IPS-NIHi7 (cell line): Measurements from ENCODE around the gene AKAP1.
A peak's percentile ranks its signal among the peaks of the same experiment; 100 is the strongest.

Experiments used
- DNase-seq: peaks from one replicate; pipeline ENCODE4 v3.0.0; 2012; ENCODE audit warnings: mixed read lengths; ENCODE audit errors: extremely low spot score

The AKAP1 gene

DNA sequence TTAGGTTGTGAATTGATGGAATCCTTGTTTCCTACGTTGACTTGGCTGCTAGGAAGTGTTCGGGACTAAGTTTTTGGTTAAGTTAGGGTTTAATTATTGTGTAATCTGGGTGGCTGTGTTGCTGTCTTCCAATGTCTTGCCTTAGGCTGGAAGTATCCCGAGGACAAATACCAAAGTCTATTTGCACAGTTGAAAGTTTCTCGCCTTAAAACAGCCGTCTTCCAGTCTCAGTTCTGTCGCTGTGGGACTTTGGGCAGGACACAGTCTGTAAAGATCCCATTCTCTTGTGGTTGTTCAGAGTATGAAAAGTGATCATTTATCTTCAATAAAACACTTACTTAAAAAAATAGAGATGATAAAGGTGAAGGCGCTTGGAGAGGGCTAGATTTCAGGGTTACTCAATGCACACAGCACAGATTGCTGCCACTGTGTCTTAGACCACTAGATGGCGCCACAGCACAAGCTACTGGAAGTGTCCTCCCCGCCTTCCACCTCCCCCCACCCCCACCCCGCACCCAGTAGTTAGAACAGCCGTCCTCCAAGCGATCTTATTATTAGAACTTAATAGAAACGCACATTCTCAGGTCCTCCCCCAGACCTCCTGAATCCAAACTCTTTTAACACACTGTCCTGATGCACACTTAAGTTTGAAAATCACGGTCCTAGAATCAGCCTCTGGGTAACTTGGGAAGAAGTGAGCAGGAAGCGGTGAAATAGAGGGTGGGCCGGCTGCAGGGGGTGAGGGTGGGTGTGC, 45.8 kb downstream of the AKAP1 start:
- DNase-seq, result peak; percentile 92

DNA sequence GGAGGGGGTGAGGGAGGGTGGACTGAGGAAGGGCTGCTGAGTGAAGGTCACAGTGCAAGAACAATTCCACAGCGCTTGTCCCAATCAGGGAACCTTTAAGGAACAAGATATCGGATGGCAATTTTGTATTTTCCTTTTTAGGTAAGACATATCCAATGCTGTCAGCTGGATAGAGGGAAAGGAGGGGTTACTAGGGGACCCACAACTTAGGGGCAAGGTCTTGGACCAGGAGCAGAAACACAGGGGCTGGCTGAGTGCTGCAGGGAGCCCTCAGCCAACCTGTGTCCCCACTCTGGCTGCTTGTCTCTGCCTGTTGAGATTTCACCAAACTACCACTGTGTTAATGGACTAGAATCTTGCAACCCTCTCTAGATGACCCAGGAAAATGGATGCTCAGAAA, 47.6 kb downstream of the AKAP1 start:
- DNase-seq, result no peak

DNA sequence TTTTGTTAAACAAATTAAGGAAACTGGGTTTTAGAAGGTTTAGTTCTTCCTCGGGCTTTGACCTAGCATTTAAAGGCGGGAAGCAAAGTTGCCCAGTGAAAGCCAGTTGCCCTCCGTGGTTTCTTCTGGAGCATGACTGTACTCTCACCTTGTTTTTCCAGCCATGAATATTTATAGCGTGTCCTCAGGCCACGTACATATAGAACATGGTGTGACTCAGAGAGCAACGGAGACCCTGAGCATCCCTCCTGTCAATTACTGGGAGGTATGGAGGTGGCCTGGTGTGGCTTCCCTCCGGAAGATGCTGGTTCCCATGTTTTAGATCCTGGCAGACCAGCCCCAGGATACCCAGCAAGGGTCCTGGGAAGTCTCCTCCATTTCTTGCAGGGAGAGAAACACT, 48.4 kb downstream of the AKAP1 start:
- no peak for DNase-seq

DNA sequence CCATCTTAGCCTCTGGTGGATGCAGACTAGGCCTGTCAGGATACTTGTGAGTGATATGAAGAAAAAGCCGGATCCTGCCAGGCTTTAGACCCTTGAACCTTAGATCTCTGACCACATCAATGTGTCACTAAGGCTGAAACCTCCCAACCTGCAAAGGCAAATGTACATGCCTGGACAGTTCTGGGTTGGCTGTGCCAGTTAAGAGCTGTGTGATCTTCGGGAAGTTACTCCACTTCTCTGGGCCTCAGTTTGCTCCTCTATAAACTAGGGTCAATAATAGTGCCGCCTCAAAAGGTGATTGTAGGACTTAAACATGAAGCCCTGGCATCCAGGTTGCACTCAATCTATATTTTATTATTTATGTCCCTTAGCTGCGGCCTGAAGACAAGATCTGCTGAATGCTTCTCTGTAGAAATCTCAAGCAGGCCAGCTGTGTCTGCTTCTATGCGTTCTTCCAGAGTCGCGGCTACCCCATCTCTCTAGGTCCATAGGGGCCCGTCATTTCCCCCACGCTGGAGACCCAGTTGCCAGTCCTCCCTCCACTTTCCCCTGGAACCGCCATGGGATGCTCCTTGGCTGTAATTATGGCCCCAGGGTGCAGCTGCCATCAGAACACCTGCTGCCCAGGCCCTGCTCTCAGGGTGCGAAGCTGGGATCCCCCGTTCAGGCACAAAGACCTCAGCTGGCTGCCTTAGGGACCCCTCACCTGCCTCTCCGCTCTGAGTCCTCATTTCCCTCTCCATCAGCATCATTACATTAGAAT, 50.2 kb downstream of the AKAP1 start:
- no peak for DNase-seq

DNA sequence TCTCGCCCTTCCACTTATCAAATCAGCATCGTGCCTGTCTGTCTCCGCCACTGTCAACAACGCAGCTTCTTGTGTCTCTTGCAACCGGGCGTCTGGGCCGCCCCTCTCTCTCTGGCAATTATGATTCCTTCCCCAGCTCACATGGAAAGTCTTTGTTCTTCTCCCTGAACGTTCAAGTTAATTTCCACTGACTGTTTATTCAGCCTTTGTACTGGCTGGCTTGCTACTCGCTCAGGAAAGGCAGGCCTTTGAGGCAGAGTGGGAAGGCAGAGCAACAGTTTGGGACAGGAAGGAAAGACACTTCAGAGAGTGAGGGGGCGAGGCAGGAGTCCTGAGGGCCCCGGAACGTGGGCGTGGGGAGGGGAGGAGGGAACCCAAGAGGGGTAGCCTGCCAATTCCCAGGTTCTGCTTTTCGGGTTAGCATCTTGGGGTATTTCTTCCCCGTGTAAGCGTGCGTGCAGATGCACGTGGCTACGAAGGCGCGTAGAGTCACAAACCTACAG, 50.8 kb downstream of the AKAP1 start:
- no peak for DNase-seq

DNA sequence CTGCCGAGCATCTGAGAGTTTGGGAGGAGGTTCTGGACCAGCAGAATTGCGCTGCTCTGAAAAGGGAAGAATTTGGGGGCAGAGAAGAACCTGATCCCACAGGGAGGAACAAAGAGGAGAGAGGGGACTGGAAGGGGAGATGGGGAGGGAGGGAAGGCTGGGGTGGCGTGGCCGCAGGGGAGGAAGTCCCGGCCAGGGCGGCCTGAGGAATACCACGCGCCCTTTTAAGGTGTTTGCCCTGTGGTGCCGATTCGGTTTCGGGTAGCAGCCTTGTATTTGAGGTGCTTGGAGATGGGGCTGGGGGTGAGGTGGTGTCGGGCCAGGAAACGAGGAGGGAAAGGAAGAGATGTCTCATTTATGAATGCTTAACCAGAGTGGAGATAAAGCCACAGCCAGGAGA, 51.3 kb downstream of the AKAP1 start:
- DNase-seq, result no peak

DNA sequence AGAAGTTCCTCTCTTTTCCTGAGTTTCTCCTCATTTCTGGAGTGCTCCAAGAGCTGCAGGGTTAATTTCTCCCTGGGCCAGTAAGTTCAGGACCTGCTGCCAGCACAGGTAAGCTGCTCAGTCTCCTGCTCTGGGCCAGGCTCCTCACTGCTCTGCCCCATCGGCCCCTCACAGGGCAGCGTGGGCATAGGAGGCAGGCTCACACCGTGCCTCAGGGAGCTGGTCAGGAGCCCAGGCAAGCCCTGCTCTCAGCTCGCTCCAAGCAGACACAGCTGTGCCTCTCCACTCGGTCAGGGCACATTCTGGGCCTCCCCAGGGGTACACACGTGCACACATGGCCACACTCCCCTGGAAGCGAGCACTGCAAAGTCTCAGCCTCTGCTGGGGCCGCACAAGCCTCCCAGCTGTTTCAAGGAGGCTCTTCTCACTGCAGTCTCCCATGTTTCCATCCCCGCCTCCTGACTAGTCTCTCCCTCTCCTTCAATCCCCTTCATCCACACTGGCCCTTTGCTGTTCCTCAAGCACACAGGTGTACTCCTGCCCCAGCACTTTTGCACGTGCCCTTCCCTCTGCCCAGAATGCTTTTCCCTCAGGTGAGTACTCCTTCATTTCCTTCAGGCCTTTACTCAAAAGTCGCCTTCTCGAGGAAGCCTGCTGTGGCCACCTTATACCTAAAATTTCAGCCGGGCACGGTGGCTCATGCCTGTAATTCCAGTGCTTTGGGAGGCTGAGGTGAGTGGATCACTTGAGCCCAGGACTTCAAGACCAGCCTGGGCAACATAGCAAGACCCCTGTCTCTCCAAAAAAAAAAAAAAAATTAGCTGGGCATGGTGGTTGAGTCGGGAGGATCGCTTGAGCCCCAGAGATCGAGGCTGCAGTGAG, 53.2 kb downstream of the AKAP1 start:
- DNase-seq, result no peak

DNA sequence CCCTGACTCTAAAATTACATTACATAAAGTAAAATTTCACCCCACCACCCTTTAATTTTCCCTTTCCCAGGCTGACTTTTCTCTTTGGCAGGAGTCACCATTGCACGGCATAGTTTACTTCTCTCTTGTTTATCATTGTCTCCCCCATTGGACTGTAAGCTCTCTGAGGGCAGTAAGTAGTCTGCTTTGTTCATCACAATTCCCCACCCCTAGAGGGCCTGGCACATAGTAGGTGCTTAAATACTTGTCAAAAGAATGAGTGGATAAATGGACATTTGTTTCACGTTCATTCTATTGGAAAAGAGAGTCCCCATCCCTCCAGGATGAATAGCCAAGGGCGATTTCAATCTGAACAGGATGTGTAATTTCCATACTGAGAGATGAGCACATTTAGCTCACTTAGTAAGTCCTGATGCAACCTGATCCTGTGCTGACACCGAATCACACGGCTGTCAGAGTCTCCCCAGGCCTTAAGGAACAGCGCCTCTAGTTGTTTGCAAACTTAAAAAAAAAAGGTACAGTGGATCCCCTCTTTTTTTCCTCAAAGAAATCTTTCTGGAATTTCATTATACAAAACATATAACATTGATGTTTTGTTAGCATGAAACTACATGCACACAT, 54.0 kb downstream of the AKAP1 start:
- DNase-seq, result no peak

DNA sequence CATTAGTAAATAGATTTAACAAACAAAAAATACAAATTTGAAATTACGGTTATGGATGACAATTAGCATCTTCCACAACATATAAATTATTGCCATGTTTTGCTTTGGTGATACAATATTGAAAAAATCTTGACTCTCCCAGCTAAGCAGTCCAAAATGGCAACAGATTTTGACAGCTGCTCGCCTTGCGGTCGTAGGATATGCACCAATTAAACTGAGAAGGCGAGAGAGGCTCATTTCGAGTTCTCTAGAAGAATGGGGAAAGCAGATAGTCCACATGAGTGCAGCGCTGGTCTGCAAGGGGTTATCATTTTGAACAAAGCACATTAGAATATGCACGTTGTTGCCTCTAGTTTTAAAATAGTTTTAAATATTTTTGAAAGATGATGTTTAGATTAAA, 55.3 kb downstream of the AKAP1 start:
- DNase-seq, result no peak

DNA sequence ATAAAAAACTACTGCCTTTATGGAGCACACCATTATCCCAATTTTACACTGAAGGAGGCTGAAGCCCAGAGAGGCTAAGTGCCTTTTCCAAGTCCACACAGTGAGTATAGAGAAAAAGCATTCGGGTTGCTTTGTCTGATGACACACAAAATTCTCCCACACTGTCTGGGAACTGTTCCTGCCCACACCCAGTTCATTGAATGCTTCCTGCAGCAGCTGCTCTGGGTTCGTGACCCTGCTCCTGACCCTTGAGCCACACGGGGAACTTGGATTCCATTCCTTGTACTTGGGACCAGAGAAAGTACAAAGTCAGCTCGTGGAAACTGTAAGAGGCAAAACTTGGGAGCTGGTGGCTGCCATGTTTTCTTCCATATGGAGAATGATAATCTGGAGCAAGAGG, 57.9 kb downstream of the AKAP1 start:
- no peak for DNase-seq

DNA sequence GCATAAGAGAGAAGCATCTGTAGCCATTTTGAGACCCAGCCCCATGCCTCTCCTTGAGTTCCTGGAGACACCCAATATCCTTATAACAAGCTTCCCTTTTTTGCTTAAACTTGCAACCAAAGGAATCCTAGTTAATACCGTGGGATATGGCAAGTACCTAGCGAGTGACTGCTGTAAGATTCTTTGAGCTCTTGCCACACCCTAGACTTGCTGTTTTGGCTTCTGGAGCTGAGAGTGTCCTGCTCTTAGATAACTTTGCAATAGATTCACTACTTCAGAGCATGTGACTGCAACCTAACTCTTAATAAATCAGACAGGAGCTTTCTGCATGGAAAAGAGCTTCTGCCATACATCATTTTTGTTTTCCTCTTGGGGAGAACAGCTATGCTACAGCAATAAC, 58.3 kb downstream of the AKAP1 start:
- no peak for DNase-seq

DNA sequence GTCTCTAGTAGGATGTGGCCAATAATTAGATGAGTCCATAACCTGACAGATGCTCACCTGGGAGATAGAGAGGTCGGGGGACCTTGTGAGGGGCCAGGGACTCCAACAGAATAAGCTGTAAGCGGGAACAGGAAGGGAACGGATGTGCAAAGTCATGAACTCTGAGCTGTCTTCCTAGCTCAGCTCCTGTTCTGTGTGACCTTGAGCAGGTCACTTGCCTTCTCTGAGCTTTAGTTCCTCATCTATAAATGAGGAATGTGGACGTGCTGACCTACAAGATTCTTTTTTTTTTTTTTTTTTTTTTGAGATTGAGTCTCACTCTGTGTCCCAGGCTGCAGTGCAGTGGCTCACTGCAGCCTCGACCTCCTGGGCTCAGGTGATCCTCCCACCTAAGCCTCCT, 58.9 kb downstream of the AKAP1 start:
- no peak for DNase-seq

DNA sequence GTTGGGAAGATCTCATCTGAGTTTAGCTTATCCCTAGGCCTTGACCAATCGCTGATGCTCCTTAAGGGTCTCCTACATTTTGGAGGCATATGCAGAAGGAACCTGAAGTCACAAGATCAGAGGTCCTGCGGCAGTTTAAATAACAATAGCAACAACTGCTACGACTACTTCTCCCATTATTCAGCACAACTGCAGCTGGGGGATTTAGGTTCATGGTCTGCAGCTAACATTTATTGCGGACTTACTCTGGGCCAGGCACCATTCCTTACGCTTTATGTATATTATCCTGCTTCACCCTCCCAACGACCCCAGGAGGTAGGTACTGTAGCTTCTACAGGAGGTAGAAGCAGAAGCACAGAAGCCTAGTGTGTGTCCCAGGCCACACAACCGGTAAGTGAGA, 59.5 kb downstream of the AKAP1 start:
- DNase-seq, result no peak

DNA sequence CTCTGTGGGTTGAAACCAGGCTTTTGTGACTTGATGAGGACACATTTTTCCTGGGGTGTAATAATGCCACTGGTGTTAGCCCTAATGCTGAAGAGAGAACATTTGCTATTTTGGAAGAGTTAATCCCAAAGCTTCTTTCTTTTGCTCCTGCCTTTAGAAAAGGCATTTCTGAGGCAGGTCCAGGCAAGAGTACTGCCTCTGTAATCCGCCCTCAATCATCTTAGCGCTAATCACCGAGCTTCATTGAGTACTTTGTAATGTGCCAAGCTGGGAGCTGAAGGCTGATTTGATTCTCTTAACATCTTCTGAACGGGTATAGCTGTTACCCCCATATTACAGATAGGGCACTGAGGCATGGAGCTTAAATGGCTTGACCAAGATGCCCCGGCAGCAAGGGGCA, 60.3 kb downstream of the AKAP1 start:
- no peak for DNase-seq

DNA sequence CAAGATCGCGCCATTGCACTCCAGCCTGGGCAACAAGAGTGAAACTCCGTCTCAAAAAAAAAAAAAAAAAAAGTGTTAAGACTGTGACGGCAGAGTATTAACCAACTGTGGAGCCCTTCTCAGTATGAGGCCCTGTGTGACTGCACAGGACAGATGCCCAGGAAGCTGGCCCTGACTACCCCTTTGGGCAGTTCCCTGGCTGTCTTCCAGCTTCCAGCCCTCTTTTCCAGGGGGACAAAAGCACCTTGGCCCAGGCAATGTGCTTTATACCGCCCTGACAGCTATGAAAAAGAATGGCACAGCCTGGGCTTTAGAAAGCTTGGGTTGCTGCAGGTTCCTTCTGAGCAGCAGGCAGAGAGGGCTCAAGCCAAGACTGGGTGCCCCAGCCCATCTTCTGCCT, 61.2 kb downstream of the AKAP1 start:
- no peak for DNase-seq

DNA sequence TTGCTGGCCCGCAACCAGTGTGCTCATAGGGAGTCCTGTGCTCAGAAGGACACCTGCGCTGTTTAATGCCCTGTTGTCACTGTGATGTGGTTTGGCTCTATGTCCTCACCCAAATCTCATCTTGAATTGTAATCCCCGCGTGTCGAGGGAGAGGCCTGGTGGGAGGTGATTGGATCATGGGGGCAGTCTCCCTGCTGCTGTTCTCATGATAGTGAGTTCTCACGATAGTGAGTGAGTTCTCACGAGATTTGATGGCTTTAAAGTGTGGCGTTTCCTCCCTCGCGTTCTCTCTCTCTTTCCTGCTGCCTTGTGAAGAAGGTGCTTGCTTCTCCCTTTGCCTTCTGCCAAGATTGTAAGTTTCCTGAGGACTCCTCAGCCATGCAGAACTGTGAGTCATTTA, 66.8 kb downstream of the AKAP1 start:
- DNase-seq, result no peak

DNA sequence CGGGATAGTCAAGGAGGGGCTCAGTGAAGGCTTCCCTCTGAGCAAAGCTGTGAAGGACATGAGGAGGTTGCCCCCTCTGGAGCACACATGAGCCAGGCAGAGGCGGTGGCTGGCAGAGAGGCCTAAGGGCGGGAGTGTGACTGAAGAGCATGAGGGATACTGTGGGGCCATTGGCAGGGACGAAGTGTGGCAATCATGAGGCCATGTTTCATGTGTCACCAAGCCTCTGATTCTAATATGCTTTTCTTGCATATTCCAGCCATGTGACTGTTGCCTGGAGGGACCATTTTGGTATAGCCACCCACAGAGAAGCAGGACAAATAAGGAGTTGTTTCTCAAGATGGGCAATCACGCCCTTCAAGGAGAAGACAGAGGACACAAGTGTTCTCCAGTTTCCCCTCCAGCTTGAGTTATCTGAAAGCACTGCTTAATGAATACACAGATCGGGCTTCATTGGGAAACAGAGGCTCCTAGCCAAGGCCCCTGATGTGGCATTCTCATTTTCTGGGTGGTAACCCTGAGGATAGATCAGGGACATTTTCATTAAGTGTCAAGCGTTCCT, 68.0 kb downstream of the AKAP1 start:
- no peak for DNase-seq

DNA sequence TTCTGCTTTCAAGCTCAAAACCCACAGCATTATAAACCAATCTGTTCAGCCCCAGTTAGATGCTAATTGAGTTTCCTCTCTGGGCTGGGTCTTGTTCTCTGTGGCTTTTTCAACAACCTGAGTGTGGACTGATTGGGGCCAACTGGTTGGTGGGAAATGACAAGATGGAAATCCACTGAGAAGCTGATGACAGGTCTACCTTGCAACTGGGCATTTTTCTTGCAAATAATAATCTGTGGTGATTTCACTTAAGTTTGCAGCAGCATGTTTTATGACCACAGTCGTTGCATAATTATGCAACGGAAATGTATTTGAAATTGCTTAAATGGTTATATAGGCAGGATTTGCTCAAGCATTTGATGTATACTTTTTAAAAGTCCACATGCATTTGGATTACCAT, 69.9 kb downstream of the AKAP1 start:
- DNase-seq, result no peak

DNA sequence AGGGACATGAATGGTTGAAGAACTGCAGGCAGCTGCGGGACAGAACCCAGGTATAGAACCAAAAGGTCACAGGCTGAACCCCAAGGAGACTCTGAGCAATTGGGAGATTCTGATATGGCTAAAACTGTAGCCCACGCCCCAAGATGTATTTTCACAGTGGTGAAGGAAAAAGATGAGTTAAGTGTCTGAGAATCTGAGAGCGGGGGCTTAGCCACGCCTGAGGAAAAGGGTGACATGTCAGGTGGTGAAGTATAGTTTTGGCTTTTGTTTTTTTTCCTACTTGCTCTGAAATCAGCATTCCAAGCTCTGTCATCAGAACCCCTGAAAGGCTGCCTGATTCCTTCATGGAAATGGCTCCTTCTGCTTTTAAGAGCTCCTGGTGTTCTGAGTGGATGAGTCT, 73.3 kb downstream of the AKAP1 start:
- DNase-seq, result no peak

DNA sequence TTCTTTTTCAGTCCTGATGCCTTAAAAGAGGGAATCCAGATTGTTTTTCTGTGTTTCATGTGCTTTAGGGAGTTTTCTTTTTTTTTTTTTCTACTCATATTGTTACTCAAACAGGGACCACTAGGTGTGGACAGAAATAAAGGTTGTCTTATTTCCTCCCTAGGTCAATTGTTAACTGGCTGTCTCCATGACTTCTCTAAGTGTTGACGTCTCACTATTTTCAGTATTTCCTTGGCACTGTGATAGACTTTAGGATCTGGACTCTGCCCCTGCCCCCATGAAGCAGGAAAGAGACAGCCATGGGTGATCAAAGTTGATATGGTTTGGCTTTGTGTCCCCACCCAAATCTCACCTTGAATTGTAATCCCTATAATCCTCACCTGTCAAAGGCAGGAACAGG, 73.7 kb downstream of the AKAP1 start:
- no peak for DNase-seq

DNA sequence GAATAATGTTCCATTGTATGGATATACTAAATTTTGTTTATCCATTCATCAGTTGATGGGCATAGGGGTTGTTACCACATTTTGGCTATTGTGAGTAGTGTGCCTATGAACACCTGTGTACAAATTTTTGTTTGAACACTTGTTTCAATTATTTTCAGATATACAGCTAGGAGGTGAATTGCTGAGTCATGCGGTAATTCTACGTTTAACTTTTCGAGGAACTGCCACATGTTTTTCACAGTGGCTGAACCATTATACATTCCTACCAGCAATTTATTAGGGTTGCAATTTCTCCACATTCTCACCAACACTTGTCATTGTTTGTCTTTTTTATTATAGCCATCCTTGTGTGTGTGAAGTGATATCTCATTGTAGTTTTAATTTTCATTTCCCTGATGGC, 75.6 kb downstream of the AKAP1 start:
- DNase-seq, result no peak

DNA sequence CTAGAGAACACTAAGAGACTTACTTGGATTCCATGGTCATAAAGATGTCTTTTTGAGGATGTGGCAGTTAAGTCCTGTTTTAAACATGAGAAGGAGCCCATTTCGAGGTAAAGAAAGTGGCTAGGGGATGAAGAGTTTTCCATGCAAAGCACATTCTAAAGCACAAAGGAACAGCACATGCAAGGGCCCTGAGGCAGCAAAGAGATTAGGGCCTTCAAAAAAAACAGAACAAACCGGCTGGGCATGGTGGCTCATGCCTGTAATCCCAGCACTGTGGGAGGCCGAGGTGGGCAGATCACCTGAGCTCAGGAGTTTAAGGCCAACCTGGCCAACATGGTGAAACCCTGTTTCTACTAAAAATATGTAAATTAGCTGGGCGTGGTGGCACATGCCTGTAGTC, 79.8 kb downstream of the AKAP1 start:
- DNase-seq, result no peak
